Natural killer cell treated with Interleukin-12 subunit alpha and Interleukin-12 subunit beta and Interleukin-15 and Interleukin-18, amount 100 ng/mL, for 72 hours (primary cell): ENCODE data around the gene PIGV. TPM values are rescaled to one million over a fixed set of nuclear protein-coding genes. Genes with fewer than 3 reads are reported as not detected.
"Not testable (repeated sequence)": the region's sequence is repeated elsewhere in the genome, so short reads cannot be mapped to it uniquely, and the experiment has no call there.

Source experiments
- ATAC-seq, 2 donors: fragments of 150-1000 bp; cut with Tn5 transposase in 1 of 2; sonication (Bioruptor Pico), chemical (Tn5 transposase) in 1 of 2; 2 replicates each; pipeline ENCODE4 v1.10.0; 2021
- DNase-seq: peaks from one replicate; pipeline ENCODE4 v3.0.0; 2022; ENCODE audit warnings: low spot score
- H3K27ac Mint-ChIP-seq, 2 donors: 1 replicate in 1 of 2; 2 replicates in 1 of 2; pipeline ENCODE4 v1.8.0; 2022; ENCODE audit warnings: mixed read lengths in 2 of 2, mild to moderate bottlenecking in 1 of 2, moderate library complexity in 1 of 2
- H3K27me3 Mint-ChIP-seq, 2 donors: 1 replicate in 1 of 2; 2 replicates in 1 of 2; pipeline ENCODE4 v1.8.0; 2022; ENCODE audit warnings: mixed read lengths in 2 of 2
- H3K36me3 Mint-ChIP-seq: one replicate; pipeline ENCODE4 v1.8.0; 2022; ENCODE audit warnings: mixed read lengths
- H3K4me1 Mint-ChIP-seq, 2 donors: 1 replicate in 1 of 2; 2 replicates in 1 of 2; pipeline ENCODE4 v1.8.0; 2022; ENCODE audit warnings: low read depth in 2 of 2, mixed read lengths in 2 of 2, mild to moderate bottlenecking in 1 of 2
- H3K4me3 Mint-ChIP-seq: one replicate; pipeline ENCODE4 v1.8.0; 2022; ENCODE audit warnings: mixed read lengths
- H3K9me3 Mint-ChIP-seq: 2 replicates; pipeline ENCODE4 v1.8.0; 2022; ENCODE audit warnings: mixed read lengths
- total RNA-seq, 2 donors: library from RNA; stranded (reverse); gene quantifications; one replicate each; pipeline ENCODE4 v1.2.3, GENCODE V29; 2022

PIGV gene
- total RNA-seq, 2 donors from 2014 or later = 44.3 to 60.2 TPM

GRCh38 chr1:26790551-26790953 lies 2.8 kb downstream of the PIGV start:
- peak; percentile 34 to 48 for ATAC-seq
- Mint-ChIP-seq H3K4me3 (peak overlapping the region; percentile 94), H3K36me3 (peaks cover 31% of the 10 kb centered on the region), H3K4me1 (peaks cover 70 to 77% of the 10 kb centered on the region in 2 donors), H3K27ac (peak overlapping the region; percentile 99 to 100), H3K9me3 (no peaks in the 10 kb centered on the region), H3K27me3 (no peaks in the 10 kb centered on the region)
- DNase-seq = peak; percentile 75

- H3K4me1 Mint-ChIP-seq = peaks cover 64 to 71% of the 10 kb centered on the region in 2 donors
- ATAC-seq (no peak), DNase-seq (no peak)
- no peaks in the 10 kb centered on the region for H3K9me3 Mint-ChIP-seq
- peaks cover 31% of the 10 kb centered on the region for H3K36me3 Mint-ChIP-seq
- H3K27me3 Mint-ChIP-seq = no peaks in the 10 kb centered on the region
- H3K4me3 Mint-ChIP-seq = peak overlapping the region; percentile 94
- peak overlapping the region; percentile 99 to 100 for H3K27ac Mint-ChIP-seq
These were observed 3.4 kb downstream of the PIGV start for GRCh38 chr1:26791148-26791547.

- Mint-ChIP-seq H3K9me3 (no peaks in the 10 kb centered on the region), H3K27me3 (no peaks in the 10 kb centered on the region), H3K27ac (peak overlapping the region; percentile 99 to 100), H3K4me3 (peak overlapping the region; percentile 94), H3K4me1 (peaks cover 59 to 70% of the 10 kb centered on the region in 2 donors), H3K36me3 (peaks cover 31% of the 10 kb centered on the region)
- ATAC-seq = no peak
- DNase-seq = no peak
These were observed 3.9 kb downstream of the PIGV start for GRCh38 chr1:26791626-26792025.

- Mint-ChIP-seq H3K36me3 (peaks cover 35% of the 10 kb centered on the region), H3K27ac (peak overlapping the region; percentile 39 to 72), H3K4me1 (peaks cover 48 to 65% of the 10 kb centered on the region in 2 donors), H3K27me3 (no peaks in the 10 kb centered on the region), H3K4me3 (peak overlapping the region; percentile 25), H3K9me3 (no peaks in the 10 kb centered on the region)
- ATAC-seq = no peak
- no peak for DNase-seq
These were observed 5.2 kb downstream of the PIGV start for GRCh38 chr1:26792924-26793323.

- DNase-seq (no peak), ATAC-seq (no peak)
- H3K9me3 Mint-ChIP-seq = no peaks in the 10 kb centered on the region
- peaks cover 35% of the 10 kb centered on the region for H3K36me3 Mint-ChIP-seq
- H3K4me1 Mint-ChIP-seq = peaks cover 45 to 61% of the 10 kb centered on the region in 2 donors
- peak overlapping the region; percentile 8 for H3K4me3 Mint-ChIP-seq
- H3K27me3 Mint-ChIP-seq = no peaks in the 10 kb centered on the region
- H3K27ac Mint-ChIP-seq = peak overlapping the region; percentile 39 to 72
These were observed 6.6 kb downstream of the PIGV start for GRCh38 chr1:26794391-26794790.

- H3K27me3 Mint-ChIP-seq = no peaks in the 10 kb centered on the region
- H3K36me3 Mint-ChIP-seq = peaks cover 33% of the 10 kb centered on the region
- H3K27ac Mint-ChIP-seq = peak overlapping the region; percentile 94 to 98
- H3K9me3 Mint-ChIP-seq = peaks cover 2% of the 10 kb centered on the region
- no peak overlapping the region for H3K4me3 Mint-ChIP-seq
- peaks cover 45 to 60% of the 10 kb centered on the region in 2 donors for H3K4me1 Mint-ChIP-seq
- ATAC-seq (no peak), DNase-seq (no peak)
These were observed 9.9 kb downstream of the PIGV start for GRCh38 chr1:26797627-26798026.

- ATAC-seq = peak; percentile 78 to 80
- Mint-ChIP-seq H3K9me3 (peaks cover 2% of the 10 kb centered on the region), H3K27me3 (no peaks in the 10 kb centered on the region), H3K4me1 (peaks cover 35 to 45% of the 10 kb centered on the region in 2 donors), H3K36me3 (peaks cover 15% of the 10 kb centered on the region), H3K4me3 (peak overlapping the region; percentile 77), H3K27ac (peak overlapping the region; percentile 94 to 98)
- DNase-seq = no peak
These were observed 11.9 kb downstream of the PIGV start for GRCh38 chr1:26799479-26800142.

GRCh38 chr1:26803932-26804331 lies 16.2 kb downstream of the PIGV start:
- not testable (repeated sequence) for H3K27ac Mint-ChIP-seq, H3K27me3 Mint-ChIP-seq, H3K4me3 Mint-ChIP-seq, ATAC-seq, H3K36me3 Mint-ChIP-seq, H3K9me3 Mint-ChIP-seq, DNase-seq
- H3K4me1 Mint-ChIP-seq = peaks cover 36 to 37% of the 10 kb centered on the region in 2 donors

- DNase-seq = peak; percentile 78
- ATAC-seq = peak; percentile 67 to 85
- H3K9me3 Mint-ChIP-seq, H3K27me3 Mint-ChIP-seq, H3K36me3 Mint-ChIP-seq: not testable (repeated sequence)
- peak overlapping the region; percentile 69 to 87 for H3K27ac Mint-ChIP-seq
- peaks cover 25 to 28% of the 10 kb centered on the region in 2 donors for H3K4me1 Mint-ChIP-seq
- H3K4me3 Mint-ChIP-seq = peak overlapping the region; percentile 57
These were observed 22.4 kb downstream of the PIGV start for GRCh38 chr1:26810105-26810504.

GRCh38 chr1:26811057-26811456 lies 23.3 kb downstream of the PIGV start:
- H3K36me3 Mint-ChIP-seq = no peaks in the 10 kb centered on the region
- peaks cover 23 to 24% of the 10 kb centered on the region in 2 donors for H3K4me1 Mint-ChIP-seq
- DNase-seq = no peak
- H3K27ac Mint-ChIP-seq = peak overlapping the region; percentile 69 to 87
- no peaks in the 10 kb centered on the region for H3K9me3 Mint-ChIP-seq
- H3K27me3 Mint-ChIP-seq = no peaks in the 10 kb centered on the region
- ATAC-seq = peak; percentile 66 to 75
- H3K4me3 Mint-ChIP-seq = peak overlapping the region; percentile 57

- ATAC-seq (peak; percentile 60 to 78), DNase-seq (no peak)
- Mint-ChIP-seq H3K27me3 (no peaks in the 10 kb centered on the region), H3K4me3 (peak overlapping the region; percentile 57), H3K4me1 (peaks cover 23 to 24% of the 10 kb centered on the region in 2 donors), H3K36me3 (no peaks in the 10 kb centered on the region), H3K9me3 (no peaks in the 10 kb centered on the region), H3K27ac (peak overlapping the region; percentile 69 to 87)
These were observed 24.0 kb downstream of the PIGV start for GRCh38 chr1:26811708-26812107.

GRCh38 chr1:26814377-26814776 lies 26.6 kb downstream of the PIGV start:
- H3K36me3 Mint-ChIP-seq = no peaks in the 10 kb centered on the region
- H3K27me3 Mint-ChIP-seq = no peaks in the 10 kb centered on the region
- H3K4me1 Mint-ChIP-seq = peaks cover 20 to 24% of the 10 kb centered on the region in 2 donors
- no peaks in the 10 kb centered on the region for H3K9me3 Mint-ChIP-seq
- no peak overlapping the region for H3K27ac Mint-ChIP-seq
- ATAC-seq (no peak), DNase-seq (no peak)
- H3K4me3 Mint-ChIP-seq = no peak overlapping the region

GRCh38 chr1:26814893-26815292 lies 27.1 kb downstream of the PIGV start:
- no peaks in the 10 kb centered on the region for H3K27me3 Mint-ChIP-seq
- no peak overlapping the region for H3K27ac Mint-ChIP-seq
- H3K4me1 Mint-ChIP-seq = peaks cover 20 to 24% of the 10 kb centered on the region in 2 donors
- ATAC-seq (no peak), DNase-seq (no peak)
- H3K9me3 Mint-ChIP-seq = no peaks in the 10 kb centered on the region
- no peaks in the 10 kb centered on the region for H3K36me3 Mint-ChIP-seq
- H3K4me3 Mint-ChIP-seq = no peak overlapping the region

- Mint-ChIP-seq H3K4me1 (peaks cover 8 to 13% of the 10 kb centered on the region in 2 donors), H3K36me3 (no peaks in the 10 kb centered on the region), H3K27me3 (no peaks in the 10 kb centered on the region), H3K9me3 (no peaks in the 10 kb centered on the region), H3K27ac (peak overlapping the region; percentile 14 to 83), H3K4me3 (peak overlapping the region; percentile 4)
- DNase-seq = no peak
- peak; percentile 81 to 84 for ATAC-seq
These were observed 33.1 kb downstream of the PIGV start for GRCh38 chr1:26820784-26821269.
